SJCRH30 (cell line): ENCODE data around the gene ANKZF1. TPM values are rescaled to one million over a fixed set of nuclear protein-coding genes. Genes with fewer than 3 reads are reported as not detected.

Source experiments
- DNase-seq, 2 experiments: peaks; one replicate each; pipeline ENCODE4 v3.0.0-alpha.2; 2015 to 2020
- H3K27ac ChIP-seq: fragments of 250-450 bp; sonication (Bioruptor Pico); 2 replicates; pipeline ENCODE4 v1.5.1; 2020; ENCODE audit warnings: mild to moderate bottlenecking, moderate library complexity
- H3K27me3 ChIP-seq: fragments of 250-450 bp; sonication (Bioruptor Pico); 2 replicates; pipeline ENCODE4 v1.5.1; 2020; ENCODE audit warnings: mild to moderate bottlenecking, moderate library complexity
- H3K36me3 ChIP-seq: fragments of 250-450 bp; sonication (Bioruptor Pico); 2 replicates; pipeline ENCODE4 v1.5.1; 2020; ENCODE audit warnings: mild to moderate bottlenecking, moderate library complexity
- H3K4me1 ChIP-seq: fragments of 250-450 bp; sonication (Bioruptor Pico); 2 replicates; pipeline ENCODE4 v1.5.1; 2020; ENCODE audit warnings: mild to moderate bottlenecking, moderate library complexity
- H3K4me3 ChIP-seq: fragments of 250-450 bp; sonication (Bioruptor Pico); 2 replicates; pipeline ENCODE4 v1.5.1; 2020; ENCODE audit warnings: mild to moderate bottlenecking, moderate library complexity
- H3K9me3 ChIP-seq: fragments of 250-450 bp; sonication (Bioruptor Pico); replicated peaks from 2 replicates; pipeline ENCODE4 v1.5.1; 2020; ENCODE audit warnings: mild to moderate bottlenecking, moderate library complexity
- total RNA-seq: library from RNA; depleted of rRNA; stranded (reverse); fragments of >200 nt; shearing (Covaris generic); gene quantifications from 2 replicates; pipeline ENCODE4 v1.2.3, GENCODE V29; 2014

Gene ANKZF1
- total RNA-seq, 1 experiment from 2014 or later: 28.7 TPM

DNA sequence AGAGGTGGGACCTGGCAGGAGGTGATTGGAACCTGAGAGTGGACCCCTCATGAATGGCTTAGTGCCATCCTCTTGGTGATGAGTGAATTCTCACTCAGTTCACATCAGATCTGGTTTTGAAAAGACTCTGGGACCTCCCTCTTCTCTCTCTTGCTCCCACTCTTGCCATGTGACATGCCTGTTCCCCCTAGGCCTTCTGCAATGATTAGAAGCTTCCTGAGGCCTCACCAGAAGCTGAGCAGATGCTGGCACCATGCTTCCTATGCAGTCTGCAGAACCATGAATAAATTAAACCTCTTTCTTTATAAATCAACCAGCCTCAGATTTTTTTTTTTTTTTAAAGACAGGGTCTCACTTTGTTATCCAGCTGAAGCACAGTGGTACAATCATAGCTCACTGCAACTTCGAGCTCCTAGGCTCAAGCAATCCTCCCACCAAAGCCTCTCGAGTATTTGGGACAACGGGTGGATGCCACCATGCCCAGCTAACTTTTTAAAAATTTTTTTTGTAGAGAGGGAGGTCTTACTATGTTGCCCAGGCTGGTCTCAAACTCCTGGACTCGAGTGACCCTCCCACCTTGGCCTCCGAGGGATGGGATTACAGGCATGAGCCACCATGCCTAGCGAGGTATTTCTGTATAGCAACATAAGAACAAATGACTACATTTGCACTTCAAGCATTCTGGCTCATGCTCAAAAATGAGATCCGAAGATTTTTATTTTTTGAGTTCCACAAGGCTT is 25.0 kb upstream of the ANKZF1 start:
- no peak overlapping the region for H3K27ac ChIP-seq
- H3K36me3 ChIP-seq: 0 out of 2 replicates have a peak, but pooled peaks cover 2% of the 10 kb centered on the region
- no peaks in the 10 kb centered on the region for H3K9me3 ChIP-seq
- DNase-seq: no peak
- no peaks in the 10 kb centered on the region for H3K27me3 ChIP-seq
- no peak overlapping the region for H3K4me3 ChIP-seq
- H3K4me1 ChIP-seq: no peaks in the 10 kb centered on the region

GRCh38 chr2:219205165-219205538 is 24.5 kb upstream of the ANKZF1 start:
- DNase-seq: no peak
- no peaks in the 10 kb centered on the region for H3K4me1 ChIP-seq
- no peak overlapping the region for H3K27ac ChIP-seq
- no peak overlapping the region for H3K4me3 ChIP-seq
- no peaks in the 10 kb centered on the region for H3K27me3 ChIP-seq
- peaks cover 2% of the 10 kb centered on the region; the same call in 1 of the 2 replicates for H3K36me3 ChIP-seq
- no peaks in the 10 kb centered on the region for H3K9me3 ChIP-seq

- Histone ChIP-seq H3K27ac (no peak overlapping the region), H3K36me3 (peaks cover 2% of the 10 kb centered on the region; the same call in 1 of the 2 replicates), H3K4me3 (peak overlapping the region; percentile 64), H3K9me3 (no peaks in the 10 kb centered on the region), H3K27me3 (no peaks in the 10 kb centered on the region), H3K4me1 (no peaks in the 10 kb centered on the region)
- DNase-seq: no peak
Observed at GRCh38 chr2:219205981-219206327, 23.7 kb upstream of the ANKZF1 start.

DNA sequence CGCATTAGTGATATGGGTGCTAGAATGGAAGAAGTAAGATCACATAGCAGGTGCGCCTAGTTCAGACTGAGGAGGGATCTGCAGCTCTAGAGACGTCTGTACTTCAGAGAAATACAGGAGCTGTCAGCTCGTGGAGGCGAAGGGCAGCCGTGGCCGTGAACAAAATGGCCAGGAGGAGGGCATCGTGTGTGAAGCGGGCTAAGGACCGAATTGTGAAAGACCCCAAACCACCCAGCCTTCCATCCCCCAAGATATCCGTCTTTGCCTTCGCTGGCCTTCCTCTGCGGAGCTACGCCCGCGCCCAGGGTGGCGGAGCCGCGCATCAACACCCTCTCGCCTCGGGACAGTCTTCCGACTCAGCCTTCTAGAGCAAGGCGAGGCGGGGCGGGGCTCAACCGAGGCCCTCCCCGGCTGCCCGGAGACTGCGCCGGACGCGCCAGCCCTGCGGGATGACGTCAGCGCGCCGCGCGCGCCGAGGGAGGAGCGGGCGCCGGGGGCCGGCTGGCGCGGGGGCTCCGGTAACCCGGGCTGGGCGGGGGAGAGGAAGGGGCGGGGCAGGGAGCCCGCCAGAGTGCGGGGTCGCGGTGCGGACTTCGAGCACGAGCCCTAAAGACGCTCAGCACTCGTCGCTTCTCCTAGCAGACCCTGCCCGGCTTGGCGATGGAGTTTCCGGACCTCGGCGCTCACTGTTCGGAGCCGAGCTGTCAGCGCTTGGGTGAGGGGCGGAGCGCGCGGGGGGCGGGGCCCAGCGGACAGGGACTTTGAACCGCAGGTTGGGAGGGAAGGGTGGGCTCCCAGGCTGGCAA is 23.1 kb upstream of the ANKZF1 start, which contains the start of gene ZFAND2B:
Gene ZFAND2B (plus strand): TSS at position 455 of the 806 bp plus-strand sequence. CDS start 206 bp downstream, at position 661.
- Histone ChIP-seq H3K36me3 (peaks cover 2% of the 10 kb centered on the region; the same call in 1 of the 2 replicates), H3K27me3 (no peaks in the 10 kb centered on the region), H3K4me3 (peak within 1 kb of the TSS; percentile 64), H3K9me3 (no peaks in the 10 kb centered on the region), H3K4me1 (no peaks in the 10 kb centered on the region), H3K27ac (no peak within 1 kb of the TSS)
- peak; percentile 92 to 94 for DNase-seq

- no peaks in the 10 kb centered on the region for H3K4me1 ChIP-seq
- H3K27ac ChIP-seq: no peak overlapping the region
- no peak for DNase-seq
- H3K36me3 ChIP-seq: peaks cover 2% of the 10 kb centered on the region; the same call in 1 of the 2 replicates
- H3K9me3 ChIP-seq: no peaks in the 10 kb centered on the region
- no peaks in the 10 kb centered on the region for H3K27me3 ChIP-seq
- peak overlapping the region; percentile 64 for H3K4me3 ChIP-seq
Observed at GRCh38 chr2:219207134-219207883, 22.3 kb upstream of the ANKZF1 start.

- H3K4me3 ChIP-seq: no peak overlapping the region
- H3K9me3 ChIP-seq: no peaks in the 10 kb centered on the region
- no peaks in the 10 kb centered on the region for H3K4me1 ChIP-seq
- peak in 1 of 2 experiments; percentile 34 for DNase-seq
- H3K36me3 ChIP-seq: peaks cover 9% of the 10 kb centered on the region; the same call in 1 of the 2 replicates
- no peaks in the 10 kb centered on the region for H3K27me3 ChIP-seq
- H3K27ac ChIP-seq: no peak overlapping the region
Observed at GRCh38 chr2:219207884-219208740, 21.5 kb upstream of the ANKZF1 start.

DNA sequence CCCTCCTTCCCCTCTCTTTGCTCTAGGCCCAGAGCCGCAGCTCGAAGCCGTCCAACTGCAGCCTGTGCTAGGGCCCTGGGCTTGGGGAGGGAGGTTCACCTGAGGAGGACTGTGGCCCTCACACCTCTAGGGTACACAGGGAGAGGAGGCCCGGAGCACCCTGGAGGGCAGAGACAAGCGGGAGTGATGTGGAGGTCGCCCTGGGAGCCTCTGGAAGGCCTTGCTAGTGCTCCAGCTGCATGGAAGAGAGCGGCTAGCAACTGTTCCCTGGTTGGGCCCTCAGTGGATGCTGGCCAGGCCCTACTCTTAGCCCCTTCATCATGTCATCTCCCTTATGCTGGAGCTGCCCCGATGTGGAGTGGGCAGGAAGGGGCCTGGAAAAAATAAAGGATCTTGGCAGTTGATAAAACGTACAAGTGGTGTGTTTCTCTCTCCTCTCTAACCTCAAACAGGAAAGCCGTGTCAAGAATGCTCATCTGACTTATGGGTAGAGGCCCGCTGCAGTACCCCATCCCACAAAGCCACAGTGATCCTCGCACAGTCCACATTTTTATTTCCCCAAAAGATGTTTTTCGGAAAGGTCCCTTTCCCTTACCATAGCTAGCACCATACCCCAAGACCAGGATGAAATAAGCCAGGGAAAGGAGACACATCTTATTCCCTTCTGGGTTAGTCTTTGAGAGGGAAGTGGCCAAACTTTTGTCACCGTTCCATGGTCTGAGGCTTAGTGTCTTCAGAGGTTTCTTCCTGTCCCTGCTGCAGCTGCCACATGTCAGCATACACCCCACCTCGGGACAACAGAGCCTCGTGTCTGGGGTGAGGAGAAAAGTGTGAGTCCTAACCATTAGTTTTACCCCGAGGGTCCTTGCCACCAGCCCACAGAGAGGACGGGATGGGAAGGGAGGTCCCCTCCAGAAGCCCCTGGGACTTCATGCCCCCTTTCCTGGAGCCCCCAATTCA is 20.1 kb upstream of the ANKZF1 start:
- DNase-seq: no peak
- Histone ChIP-seq H3K27ac (no peak overlapping the region), H3K27me3 (no peaks in the 10 kb centered on the region), H3K9me3 (no peaks in the 10 kb centered on the region), H3K4me3 (no peak overlapping the region), H3K36me3 (peaks cover 23% of the 10 kb centered on the region), H3K4me1 (no peaks in the 10 kb centered on the region)

GRCh38 chr2:219210196-219210885 is 19.3 kb upstream of the ANKZF1 start:
- DNase-seq: no peak
- Histone ChIP-seq H3K9me3 (no peaks in the 10 kb centered on the region), H3K4me3 (no peak overlapping the region), H3K36me3 (peaks cover 30% of the 10 kb centered on the region), H3K4me1 (no peaks in the 10 kb centered on the region), H3K27ac (no peak overlapping the region), H3K27me3 (no peaks in the 10 kb centered on the region)

GRCh38 chr2:219210886-219211362 is 18.7 kb upstream of the ANKZF1 start:
- no peaks in the 10 kb centered on the region for H3K4me1 ChIP-seq
- DNase-seq: no peak
- no peak overlapping the region for H3K4me3 ChIP-seq

GRCh38 chr2:219213026-219213415 is 16.6 kb upstream of the ANKZF1 start:
- peaks cover 30% of the 10 kb centered on the region for H3K36me3 ChIP-seq
- no peaks in the 10 kb centered on the region; the same call in 1 of the 2 replicates for H3K4me1 ChIP-seq
- H3K27me3 ChIP-seq: no peaks in the 10 kb centered on the region
- no peaks in the 10 kb centered on the region for H3K9me3 ChIP-seq
- no peak overlapping the region for H3K27ac ChIP-seq
- no peak overlapping the region for H3K4me3 ChIP-seq
- DNase-seq: no peak

More at GRCh38 chr2:219210886-219211362, 18.7 kb upstream of the ANKZF1 start:
- Histone ChIP-seq H3K9me3 (no peaks in the 10 kb centered on the region), H3K27ac (no peak overlapping the region), H3K27me3 (no peaks in the 10 kb centered on the region), H3K36me3 (peaks cover 30% of the 10 kb centered on the region)

GRCh38 chr2:219213486-219214071 is 16.0 kb upstream of the ANKZF1 start:
- no peak for DNase-seq
- Histone ChIP-seq H3K9me3 (no peaks in the 10 kb centered on the region), H3K27ac (no peak overlapping the region), H3K36me3 (peaks cover 30% of the 10 kb centered on the region), H3K4me1 (no peaks in the 10 kb centered on the region; the same call in 1 of the 2 replicates), H3K4me3 (no peak overlapping the region), H3K27me3 (no peaks in the 10 kb centered on the region)

DNA sequence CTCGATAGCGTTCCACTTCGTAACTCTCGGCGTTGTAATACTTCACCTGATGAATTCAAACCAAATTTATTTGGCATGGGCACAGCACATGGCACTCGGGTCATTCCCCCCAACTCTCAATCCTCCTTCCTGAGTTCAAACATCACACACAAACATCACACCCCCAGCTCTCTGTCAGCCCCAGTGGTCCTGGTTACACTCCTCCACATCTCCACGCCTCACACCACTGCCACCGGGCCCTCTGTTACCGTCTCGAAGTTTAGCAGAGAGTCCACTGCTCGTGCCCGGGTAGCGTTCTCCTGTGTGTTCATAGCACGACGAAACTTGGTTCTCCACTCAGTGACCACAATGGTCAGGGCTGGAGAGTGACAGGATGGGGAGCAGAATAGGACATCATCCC is 15.5 kb upstream of the ANKZF1 start:
- Histone ChIP-seq H3K9me3 (no peaks in the 10 kb centered on the region), H3K4me1 (no peaks in the 10 kb centered on the region; the same call in 1 of the 2 replicates), H3K4me3 (no peak overlapping the region), H3K36me3 (peaks cover 28% of the 10 kb centered on the region), H3K27ac (no peak overlapping the region), H3K27me3 (no peaks in the 10 kb centered on the region)
- DNase-seq: no peak
